Tibial nerve (tissue), 3 donors: ENCODE data around the gene HRH1.

Experiments used
- POLR2A ChIP-seq, 2 donors: fragments of 450-650 bp; IDR thresholded peaks; one replicate each; pipeline ENCODE4 v1.6.1; 2017; ENCODE audit warnings: antibody characterized with exemption in 2 of 2, mild to moderate bottlenecking in 2 of 2, moderate library complexity in 2 of 2
- TF ChIP-seq, protein P1 (sequence below), 5 experiments: fragments of 200-600 bp in 3 of 5; fragments of 450-650 bp in 2 of 5; sonication (generic) in 3 of 5; IDR thresholded peaks; one replicate each; pipeline ENCODE4 v1.5.1; 2016 to 2019; ENCODE audit warnings: antibody characterized with exemption in 5 of 5, mild to moderate bottlenecking in 3 of 5, moderate library complexity in 2 of 5

DNA sequence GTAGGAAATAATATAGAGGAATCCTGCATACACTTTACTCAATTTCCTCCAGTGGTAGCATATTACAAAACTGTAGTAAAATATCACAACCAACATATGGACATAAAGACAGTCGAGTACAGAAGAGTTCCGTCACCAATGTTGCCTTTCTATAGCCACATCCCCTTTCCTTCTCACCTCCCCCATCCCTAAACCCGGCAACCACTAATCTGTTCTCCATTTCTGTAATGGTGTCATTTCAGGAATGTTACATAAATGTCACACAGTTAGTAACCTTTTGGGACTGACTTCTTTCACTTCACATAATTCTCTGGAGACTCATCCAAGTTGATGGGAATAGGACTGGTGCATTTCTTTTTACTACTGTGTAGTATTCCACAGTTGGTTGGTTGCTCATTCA is 76.5 kb downstream of the HRH1 start:
- TF ChIP-seq, protein P1, sequence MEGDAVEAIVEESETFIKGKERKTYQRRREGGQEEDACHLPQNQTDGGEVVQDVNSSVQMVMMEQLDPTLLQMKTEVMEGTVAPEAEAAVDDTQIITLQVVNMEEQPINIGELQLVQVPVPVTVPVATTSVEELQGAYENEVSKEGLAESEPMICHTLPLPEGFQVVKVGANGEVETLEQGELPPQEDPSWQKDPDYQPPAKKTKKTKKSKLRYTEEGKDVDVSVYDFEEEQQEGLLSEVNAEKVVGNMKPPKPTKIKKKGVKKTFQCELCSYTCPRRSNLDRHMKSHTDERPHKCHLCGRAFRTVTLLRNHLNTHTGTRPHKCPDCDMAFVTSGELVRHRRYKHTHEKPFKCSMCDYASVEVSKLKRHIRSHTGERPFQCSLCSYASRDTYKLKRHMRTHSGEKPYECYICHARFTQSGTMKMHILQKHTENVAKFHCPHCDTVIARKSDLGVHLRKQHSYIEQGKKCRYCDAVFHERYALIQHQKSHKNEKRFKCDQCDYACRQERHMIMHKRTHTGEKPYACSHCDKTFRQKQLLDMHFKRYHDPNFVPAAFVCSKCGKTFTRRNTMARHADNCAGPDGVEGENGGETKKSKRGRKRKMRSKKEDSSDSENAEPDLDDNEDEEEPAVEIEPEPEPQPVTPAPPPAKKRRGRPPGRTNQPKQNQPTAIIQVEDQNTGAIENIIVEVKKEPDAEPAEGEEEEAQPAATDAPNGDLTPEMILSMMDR (IDR thresholded peaks at IDR 0.05): no peak
- no peak for TF ChIP-seq POLR2A (IDR thresholded peaks at IDR 0.05)
